ENCODE results near the gene DVL2. TPM values are rescaled to one million over a fixed set of nuclear protein-coding genes. Genes with fewer than 3 reads are reported as not detected.
A peak's percentile ranks its signal among the peaks of the same experiment; 100 is the strongest.

The DVL2 gene
- polyA plus RNA-seq, 1 experiment: 5.1 TPM

DNA sequence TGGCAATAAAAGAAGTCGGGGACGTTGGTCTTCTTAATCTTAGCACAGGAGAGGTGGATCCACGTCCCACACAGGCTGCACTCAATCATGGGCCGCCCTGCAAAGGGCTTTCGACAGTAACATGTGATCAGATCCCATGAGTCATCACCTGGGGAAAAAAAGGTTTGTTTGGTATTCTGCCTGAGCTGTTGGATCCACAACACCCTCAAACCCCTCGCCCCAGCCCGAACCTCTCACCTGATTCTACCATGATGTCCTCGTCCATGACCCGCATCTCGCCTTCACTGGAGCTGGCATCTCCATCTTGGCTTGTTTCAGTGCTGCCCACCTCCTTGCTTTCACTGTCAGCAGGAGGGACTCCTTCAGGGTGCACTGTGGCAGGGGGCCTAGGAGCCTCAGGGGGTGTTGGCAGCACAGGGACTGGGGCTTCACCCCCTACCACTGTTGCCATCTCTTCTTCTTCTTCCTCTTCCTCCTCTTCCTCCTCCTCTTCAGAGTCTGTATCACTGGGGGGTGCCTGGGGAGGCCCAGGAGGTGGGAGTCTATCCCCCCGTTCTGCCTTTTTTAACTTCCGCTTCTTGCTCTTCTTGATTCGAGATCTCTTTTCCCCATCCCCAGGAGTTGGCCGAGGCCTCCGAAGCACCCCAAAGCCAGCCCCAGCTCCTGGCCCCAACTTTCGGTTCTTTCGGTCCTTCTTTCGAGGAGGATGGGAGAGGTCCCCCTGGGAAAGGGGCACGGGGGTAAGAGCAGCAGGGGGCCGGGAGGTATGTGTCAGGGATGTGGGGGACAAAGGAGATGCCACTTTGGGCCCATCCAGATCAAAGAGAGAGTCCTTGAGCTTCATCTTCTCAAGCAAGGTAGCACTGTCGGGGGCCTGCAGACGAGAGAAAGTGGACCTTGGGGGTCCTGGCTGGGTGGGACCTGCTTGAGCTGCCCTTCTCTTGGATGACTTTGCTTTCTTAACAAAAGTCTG, 1.7 kb upstream of the DVL2 start:
- TF ChIP-seq, protein P1, sequence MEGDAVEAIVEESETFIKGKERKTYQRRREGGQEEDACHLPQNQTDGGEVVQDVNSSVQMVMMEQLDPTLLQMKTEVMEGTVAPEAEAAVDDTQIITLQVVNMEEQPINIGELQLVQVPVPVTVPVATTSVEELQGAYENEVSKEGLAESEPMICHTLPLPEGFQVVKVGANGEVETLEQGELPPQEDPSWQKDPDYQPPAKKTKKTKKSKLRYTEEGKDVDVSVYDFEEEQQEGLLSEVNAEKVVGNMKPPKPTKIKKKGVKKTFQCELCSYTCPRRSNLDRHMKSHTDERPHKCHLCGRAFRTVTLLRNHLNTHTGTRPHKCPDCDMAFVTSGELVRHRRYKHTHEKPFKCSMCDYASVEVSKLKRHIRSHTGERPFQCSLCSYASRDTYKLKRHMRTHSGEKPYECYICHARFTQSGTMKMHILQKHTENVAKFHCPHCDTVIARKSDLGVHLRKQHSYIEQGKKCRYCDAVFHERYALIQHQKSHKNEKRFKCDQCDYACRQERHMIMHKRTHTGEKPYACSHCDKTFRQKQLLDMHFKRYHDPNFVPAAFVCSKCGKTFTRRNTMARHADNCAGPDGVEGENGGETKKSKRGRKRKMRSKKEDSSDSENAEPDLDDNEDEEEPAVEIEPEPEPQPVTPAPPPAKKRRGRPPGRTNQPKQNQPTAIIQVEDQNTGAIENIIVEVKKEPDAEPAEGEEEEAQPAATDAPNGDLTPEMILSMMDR (IDR thresholded peaks at IDR 0.05; ENCODE audit: low read depth, low read length): no peak
- no peak for DNase-seq (ENCODE audit: low read depth, low spot score)
- peak overlapping the region; percentile 57 for H3K27ac ChIP-seq (ENCODE audit: low read depth, low read length)

DNA sequence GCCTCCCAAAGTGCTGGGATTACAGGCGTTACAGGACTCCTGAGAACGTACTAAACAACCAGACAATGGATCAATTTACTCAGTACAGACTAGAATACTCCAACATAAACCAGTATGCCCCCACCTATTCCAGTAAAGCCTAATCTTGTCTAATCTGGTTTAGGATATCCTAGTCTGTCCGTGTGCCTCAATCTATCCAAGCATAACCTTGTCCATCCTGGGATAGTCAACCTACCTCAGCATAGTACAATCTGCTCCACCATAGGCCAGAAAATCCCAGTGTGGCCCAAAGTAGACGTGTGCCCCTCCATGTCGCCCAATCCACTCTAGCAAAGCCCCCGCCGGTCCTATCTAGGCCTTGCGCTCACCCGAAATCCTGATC, 625 bp downstream of the DVL2 start:
- TF ChIP-seq, protein P1 (IDR thresholded peaks at IDR 0.05; ENCODE audit: low read depth, low read length): no peak
- ChIA-PET CTCF (no interaction called here), POLR2A (interaction anchor here (0.6 to 5.7 kb wide), 7 partner anchors 9 to 452 kb away, joined by 3 to 42 read pairs (median 3); partner anchors contain the start of genes ACADVL, CTDNEP1, DLG4 and TMEM256)
- no peak for DNase-seq (ENCODE audit: low read depth, low spot score)
- Histone ChIP-seq H3K9me3 (ENCODE audit: control insufficient read depth, insufficient read depth, low read length) (no peaks in the 10 kb centered on the region; the same call in 1 of the 2 replicates), H3K27me3 (ENCODE audit: control insufficient read depth, insufficient read depth, low read length) (no peaks in the 10 kb centered on the region), H3K4me3 (ENCODE audit: low read depth, low read length) (peak overlapping the region; percentile 88), H3K27ac (ENCODE audit: low read depth, low read length) (peak overlapping the region; percentile 73)

More for the DNA sequence above, 1.7 kb upstream of the DVL2 start:
- CTCF ChIA-PET: interaction anchor here (1.2 kb wide), 1 partner anchor 16 kb away, joined by 4 read pairs; no protein-coding TSS in a partner anchor
- Histone ChIP-seq H3K27me3 (ENCODE audit: control insufficient read depth, insufficient read depth, low read length) (no peaks in the 10 kb centered on the region), H3K4me3 (ENCODE audit: low read depth, low read length) (no peak overlapping the region), H3K9me3 (ENCODE audit: control insufficient read depth, insufficient read depth, low read length) (no peaks in the 10 kb centered on the region; the same call in 1 of the 2 replicates)
- POLR2A ChIA-PET: interaction anchor here (5.7 kb wide), 1 partner anchor 15 kb away, joined by 42 read pairs; the partner anchor contains the start of genes ACADVL and DLG4

DNA sequence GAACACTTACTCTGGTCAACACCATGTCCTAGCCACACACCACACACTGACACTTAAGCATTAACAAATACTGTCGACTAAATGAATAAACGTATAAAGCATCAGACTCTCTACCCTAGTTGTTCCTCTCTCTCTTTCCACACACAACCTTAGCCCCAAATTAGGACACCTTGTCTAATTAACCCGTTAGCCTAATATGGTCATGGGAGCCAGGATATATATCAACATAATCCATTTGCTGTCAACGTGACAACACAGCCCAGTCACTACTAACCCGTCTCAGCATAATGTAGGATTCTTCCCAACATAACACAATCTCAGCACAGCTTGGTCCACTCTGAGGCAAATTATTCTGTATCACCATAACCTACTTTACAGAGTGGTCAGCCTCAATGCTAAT, 2.2 kb downstream of the DVL2 start:
- CTCF ChIA-PET: interaction anchor here (1.3 to 1.5 kb wide), 2 partner anchors 11 to 186 kb away, joined by 4 to 7 read pairs; no protein-coding TSS in a partner anchor
- POLR2A ChIA-PET: interaction anchor here (5.7 kb wide), 1 partner anchor 12 kb away, joined by 42 read pairs; the partner anchor contains the start of genes ACADVL and DLG4
- Histone ChIP-seq H3K27ac (ENCODE audit: low read depth, low read length) (no peak overlapping the region), H3K9me3 (ENCODE audit: control insufficient read depth, insufficient read depth, low read length) (no peaks in the 10 kb centered on the region; the same call in 1 of the 2 replicates), H3K27me3 (ENCODE audit: control insufficient read depth, insufficient read depth, low read length) (no peaks in the 10 kb centered on the region), H3K4me3 (ENCODE audit: low read depth, low read length) (peak overlapping the region; percentile 88)
- TF ChIP-seq, protein P1 (IDR thresholded peaks at IDR 0.05; ENCODE audit: low read depth, low read length): no peak
- no peak for DNase-seq (ENCODE audit: low read depth, low spot score)

DNA sequence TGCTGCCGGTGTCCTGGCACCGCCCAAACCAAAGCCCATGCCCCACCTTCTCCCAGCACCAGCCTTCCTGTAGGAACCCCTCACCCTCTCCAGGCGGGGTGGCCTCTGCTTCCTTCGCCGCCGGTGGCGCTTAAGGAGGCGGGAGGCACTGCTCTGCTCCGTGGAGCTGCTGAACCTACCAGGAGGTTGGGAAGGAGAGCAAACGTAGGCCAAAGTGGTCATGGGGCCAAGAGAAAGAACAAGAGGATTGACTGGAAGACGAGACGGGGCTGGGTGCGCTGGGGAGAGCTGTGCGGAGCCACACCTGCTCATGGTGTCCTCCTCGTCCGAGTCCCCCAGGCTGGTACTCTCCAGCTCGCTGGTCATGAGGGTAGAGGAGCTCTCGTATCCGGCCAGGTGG, 4.8 kb downstream of the DVL2 start:
- no peak overlapping the region for H3K27ac ChIP-seq (ENCODE audit: low read depth, low read length)
- CTCF ChIA-PET: no interaction called here

More for the DNA sequence above, 4.8 kb downstream of the DVL2 start:
- no peak for DNase-seq (ENCODE audit: low read depth, low spot score)
- TF ChIP-seq, protein P1 (IDR thresholded peaks at IDR 0.05; ENCODE audit: low read depth, low read length): no peak
- no peaks in the 10 kb centered on the region; the same call in 1 of the 2 replicates for H3K9me3 ChIP-seq (ENCODE audit: control insufficient read depth, insufficient read depth, low read length)
- no peaks in the 10 kb centered on the region for H3K27me3 ChIP-seq (ENCODE audit: control insufficient read depth, insufficient read depth, low read length)
- no peak overlapping the region for H3K4me3 ChIP-seq (ENCODE audit: low read depth, low read length)
- POLR2A ChIA-PET: no interaction called here

Data from AG04450 (cell line).